IPS-18a (cell line): ENCODE measurements around the gene PGLYRP4.
"Not testable (repeated sequence)": the region's sequence is repeated elsewhere in the genome, so short reads cannot be mapped to it uniquely, and the experiment has no call there.

Source experiments
- H3K27ac ChIP-seq: one replicate; pipeline ENCODE4 v1.5.1; 2013; ENCODE audit warnings: low read length
- H3K27me3 ChIP-seq: one replicate; pipeline ENCODE4 v1.6.1; 2013; ENCODE audit warnings: mild to moderate bottlenecking, low read length; ENCODE audit not compliant: control insufficient read depth, insufficient read depth
- H3K36me3 ChIP-seq: one replicate; pipeline ENCODE4 v1.6.1; 2013; ENCODE audit warnings: low read depth, low read length; ENCODE audit not compliant: control insufficient read depth
- H3K4me1 ChIP-seq: one replicate; pipeline ENCODE4 v1.6.1; 2013; ENCODE audit warnings: low read depth, low read length; ENCODE audit not compliant: control insufficient read depth
- H3K4me3 ChIP-seq: one replicate; pipeline ENCODE4 v1.5.1; 2013; ENCODE audit warnings: low read length
- H3K9ac ChIP-seq: one replicate; pipeline ENCODE4 v1.6.1; 2013; ENCODE audit warnings: mild to moderate bottlenecking, low read length, moderate library complexity
- H3K9me3 ChIP-seq: one replicate; pipeline ENCODE4 v1.6.1; 2013; ENCODE audit warnings: low read depth, low read length; ENCODE audit not compliant: control insufficient read depth

The PGLYRP4 gene

DNA sequence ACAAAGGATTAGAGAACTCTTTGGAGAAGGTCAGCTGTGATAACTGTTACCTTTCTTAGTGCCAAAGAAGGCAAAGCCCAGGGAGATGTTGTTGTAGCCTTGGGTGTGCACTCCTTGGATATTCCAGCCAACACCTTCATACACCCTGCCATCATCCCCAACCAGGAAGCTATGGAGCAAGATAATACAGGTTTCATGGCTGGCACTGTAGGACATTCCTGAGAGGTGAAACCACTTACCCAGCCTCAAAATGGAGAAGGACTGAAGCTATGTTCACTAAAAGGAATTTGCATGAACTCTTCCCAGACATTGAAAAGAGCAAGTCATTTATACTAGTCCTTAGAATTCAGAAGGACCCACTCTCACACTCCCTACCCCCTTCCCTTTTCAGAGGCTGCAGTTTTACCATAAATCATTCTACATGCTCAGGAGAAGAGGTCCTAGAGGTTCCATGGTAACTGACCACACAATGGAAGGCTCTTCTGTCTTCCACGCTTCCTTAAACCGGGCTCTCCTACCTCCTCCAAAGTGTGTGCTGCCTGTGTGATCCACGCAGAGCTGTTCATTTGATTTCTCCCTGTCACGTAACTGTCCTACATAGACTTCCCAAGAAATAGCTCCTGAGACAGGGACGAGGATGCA lies 5.5 kb downstream of the PGLYRP4 start:
- H3K36me3 ChIP-seq, result no peaks in the 10 kb centered on the region
- H3K27me3 ChIP-seq, result no peaks in the 10 kb centered on the region
- H3K4me3 ChIP-seq, result no peak overlapping the region
- H3K27ac ChIP-seq, result no peak overlapping the region
- H3K9me3 ChIP-seq, result no peaks in the 10 kb centered on the region
- no peaks in the 10 kb centered on the region for H3K4me1 ChIP-seq
- H3K9ac ChIP-seq, result no peak overlapping the region

DNA sequence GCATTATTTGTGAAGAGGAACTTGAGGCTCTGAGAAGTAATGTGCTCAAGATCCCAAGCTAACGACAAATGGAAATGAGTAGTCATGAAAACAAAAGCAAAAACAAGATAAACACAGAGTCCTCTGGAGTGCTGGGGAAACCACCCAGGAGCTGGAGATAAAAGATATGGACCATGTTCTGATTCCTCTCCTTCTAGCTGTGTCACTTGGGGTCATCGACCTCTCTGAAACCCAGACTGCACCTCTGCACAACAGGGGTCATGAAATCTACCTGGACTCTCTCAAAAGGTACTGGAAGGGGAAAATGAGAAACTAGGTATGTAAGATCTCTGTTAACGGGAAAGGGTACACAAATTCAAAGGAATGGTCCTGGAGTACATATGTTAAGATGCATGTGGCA lies 6.5 kb downstream of the PGLYRP4 start:
- Histone ChIP-seq H3K4me3 (no peak overlapping the region), H3K9ac (no peak overlapping the region), H3K36me3 (no peaks in the 10 kb centered on the region), H3K9me3 (no peaks in the 10 kb centered on the region), H3K4me1 (no peaks in the 10 kb centered on the region), H3K27me3 (no peaks in the 10 kb centered on the region), H3K27ac (no peak overlapping the region)

DNA sequence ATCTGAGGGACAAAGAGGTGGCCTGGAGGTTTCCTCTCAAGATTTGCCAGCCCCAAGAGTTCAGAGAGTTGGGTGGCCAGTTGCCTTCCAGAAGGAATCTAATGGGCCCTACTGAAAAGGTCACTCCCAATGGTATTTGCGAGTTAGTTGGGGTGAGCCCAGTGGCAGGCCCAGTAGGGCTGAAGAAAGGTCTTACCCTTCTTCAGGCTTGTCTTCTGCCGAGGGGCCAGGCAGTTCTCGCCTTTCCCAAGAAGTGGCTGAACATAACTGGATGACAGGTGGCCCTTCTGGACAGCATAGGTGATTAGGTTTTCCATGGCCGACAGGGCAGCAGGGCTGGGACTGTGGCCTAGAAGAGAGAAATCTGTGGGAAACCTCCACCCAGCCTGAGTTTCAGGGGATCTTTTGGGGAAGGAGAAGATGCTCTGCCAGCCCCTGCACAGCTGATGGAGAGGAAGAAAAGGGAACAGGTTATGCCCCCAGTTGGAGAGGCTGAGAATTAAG lies 7.2 kb downstream of the PGLYRP4 start:
- Histone ChIP-seq H3K4me3 (no peak overlapping the region), H3K27ac (no peak overlapping the region), H3K4me1 (no peaks in the 10 kb centered on the region), H3K9me3 (no peaks in the 10 kb centered on the region), H3K27me3 (no peaks in the 10 kb centered on the region), H3K36me3 (no peaks in the 10 kb centered on the region), H3K9ac (no peak overlapping the region)

DNA sequence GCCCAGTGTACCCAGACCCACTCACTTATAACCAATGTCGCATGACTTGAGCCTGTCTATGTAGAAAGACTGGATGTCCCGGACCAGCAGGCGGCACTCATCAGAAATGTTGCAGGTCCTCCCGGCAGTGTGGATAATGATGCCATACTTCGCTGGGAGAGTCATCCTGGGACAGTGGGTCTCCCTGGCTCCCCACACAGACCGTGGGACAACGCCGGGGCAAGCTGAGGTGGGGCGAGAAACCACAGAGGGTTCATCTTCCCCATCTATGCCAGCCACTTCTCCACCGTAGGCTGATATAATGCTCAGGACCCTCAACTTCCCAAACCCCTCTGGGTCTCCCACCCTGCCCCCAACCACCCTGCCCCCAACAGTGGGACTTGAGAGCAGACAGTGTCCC lies 8.3 kb downstream of the PGLYRP4 start:
- H3K27me3 ChIP-seq, result no peaks in the 10 kb centered on the region
- H3K27ac ChIP-seq, result no peak overlapping the region
- no peak overlapping the region for H3K4me3 ChIP-seq

DNA sequence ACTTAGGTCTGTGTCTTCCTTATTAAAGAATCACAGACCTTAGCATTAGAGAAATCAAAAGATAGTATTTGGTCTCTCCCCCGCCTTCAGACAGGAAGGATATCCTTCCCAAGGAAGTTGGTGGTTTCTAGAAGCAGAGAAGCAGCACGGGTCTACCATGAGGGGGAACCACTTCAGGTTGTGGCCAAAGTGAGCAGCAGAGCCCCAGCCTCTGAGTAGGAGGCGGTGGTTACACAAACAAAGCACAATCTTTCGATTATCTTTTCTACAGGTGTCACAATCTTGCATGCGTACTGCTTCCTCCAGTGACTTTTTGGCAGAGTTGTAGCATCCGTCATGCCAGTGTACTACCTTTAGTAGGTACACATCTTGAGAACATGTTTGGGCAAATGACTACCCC lies 8.8 kb downstream of the PGLYRP4 start:
- Histone ChIP-seq H3K9ac (no peak overlapping the region), H3K36me3 (no peaks in the 10 kb centered on the region), H3K9me3 (no peaks in the 10 kb centered on the region), H3K4me1 (no peaks in the 10 kb centered on the region), H3K27ac (no peak overlapping the region), H3K27me3 (no peaks in the 10 kb centered on the region), H3K4me3 (no peak overlapping the region)

More for the DNA sequence above, 8.3 kb downstream of the PGLYRP4 start:
- no peaks in the 10 kb centered on the region for H3K4me1 ChIP-seq
- no peaks in the 10 kb centered on the region for H3K36me3 ChIP-seq
- no peak overlapping the region for H3K9ac ChIP-seq
- H3K9me3 ChIP-seq, result no peaks in the 10 kb centered on the region

DNA sequence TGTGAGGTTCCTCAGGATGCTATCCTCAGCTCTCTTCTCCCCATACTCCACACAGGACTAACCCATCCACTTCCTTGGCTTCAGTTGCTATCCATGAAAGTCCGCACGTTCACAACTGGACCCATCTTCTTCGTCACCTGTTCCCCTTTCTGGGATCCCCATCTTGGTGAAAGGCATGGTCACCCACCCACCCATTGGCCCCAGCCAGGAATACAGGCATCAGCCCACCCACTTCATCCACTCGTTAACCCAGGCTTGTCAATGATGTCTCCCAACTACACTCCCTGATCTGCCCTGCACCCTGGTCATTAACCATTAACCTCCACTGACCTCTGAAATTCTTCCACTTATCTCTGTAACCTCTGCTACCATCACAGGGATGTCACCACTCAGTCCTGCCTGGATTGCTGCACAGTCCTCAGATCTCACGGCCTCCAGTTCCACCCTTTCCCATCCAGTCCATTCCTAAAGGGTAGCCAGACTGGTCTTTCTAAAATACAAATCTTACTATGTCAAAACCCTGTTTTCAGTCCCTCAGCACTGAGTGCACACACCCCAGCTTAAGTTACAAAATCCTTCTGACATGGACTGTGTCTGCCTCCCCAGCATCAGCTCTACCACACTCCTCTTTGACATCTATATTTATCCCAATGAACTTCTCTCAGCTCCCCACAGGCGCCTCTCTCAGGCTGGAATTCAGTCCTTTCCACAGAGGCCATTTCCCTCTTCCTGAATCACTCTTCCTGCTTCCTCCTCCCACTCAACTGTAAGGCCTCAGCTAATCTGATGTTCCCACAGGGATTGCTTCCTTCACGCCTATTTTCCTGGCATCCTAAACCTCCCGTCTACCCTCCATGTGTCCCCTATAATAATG lies 10.4 kb downstream of the PGLYRP4 start:
- H3K36me3 ChIP-seq, result no peaks in the 10 kb centered on the region
- H3K9me3 ChIP-seq, result no peaks in the 10 kb centered on the region
- H3K4me3 ChIP-seq, result no peak overlapping the region
- H3K27me3 ChIP-seq, result no peaks in the 10 kb centered on the region
- H3K9ac ChIP-seq, result no peak overlapping the region
- no peak overlapping the region for H3K27ac ChIP-seq
- H3K4me1 ChIP-seq, result no peaks in the 10 kb centered on the region

DNA sequence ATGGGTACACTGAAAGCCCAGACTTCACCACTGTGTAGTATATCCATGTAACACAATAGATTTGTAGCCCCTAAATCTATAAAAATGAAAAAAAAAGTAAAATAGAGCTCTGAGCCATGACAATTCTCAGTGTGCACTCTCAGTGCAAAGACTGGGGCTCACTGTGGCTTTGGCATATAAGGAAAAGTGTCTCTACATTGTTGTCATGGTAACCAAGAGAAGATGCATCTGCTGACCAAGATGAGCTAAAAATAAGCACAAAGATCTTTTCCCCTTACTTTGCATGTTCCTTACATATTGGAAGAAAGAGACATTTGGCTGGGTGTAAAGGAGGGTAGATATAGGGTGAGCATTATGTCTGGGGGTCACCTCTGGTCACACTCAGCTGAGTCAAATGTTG lies 12.0 kb downstream of the PGLYRP4 start:
- Histone ChIP-seq H3K9me3 (no peaks in the 10 kb centered on the region), H3K9ac (no peak overlapping the region), H3K27me3 (no peaks in the 10 kb centered on the region), H3K36me3 (no peaks in the 10 kb centered on the region), H3K27ac (no peak overlapping the region), H3K4me3 (no peak overlapping the region), H3K4me1 (no peaks in the 10 kb centered on the region)

DNA sequence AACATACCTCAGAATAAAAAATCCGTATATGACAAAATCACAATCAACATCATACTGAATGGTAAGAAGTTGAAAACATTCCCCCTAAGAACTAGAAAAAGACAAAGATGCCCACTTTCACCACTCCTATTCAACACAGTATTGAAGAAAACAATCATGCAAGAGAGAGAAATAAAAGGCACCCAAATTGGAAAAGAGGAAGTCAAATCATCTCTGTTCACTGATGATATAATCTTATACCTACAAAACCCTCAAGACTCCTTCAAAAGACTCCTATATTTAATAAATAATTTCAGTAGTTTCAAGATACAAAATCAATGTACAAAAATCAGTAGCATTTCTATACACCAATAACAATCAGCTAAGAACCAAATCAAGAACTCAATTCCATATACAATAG lies 14.7 kb downstream of the PGLYRP4 start:
- Histone ChIP-seq H3K4me3 (no peak overlapping the region), H3K9ac (no peak overlapping the region), H3K36me3 (no peaks in the 10 kb centered on the region), H3K27ac (no peak overlapping the region), H3K4me1 (no peaks in the 10 kb centered on the region), H3K27me3 (no peaks in the 10 kb centered on the region), H3K9me3 (no peaks in the 10 kb centered on the region)

DNA sequence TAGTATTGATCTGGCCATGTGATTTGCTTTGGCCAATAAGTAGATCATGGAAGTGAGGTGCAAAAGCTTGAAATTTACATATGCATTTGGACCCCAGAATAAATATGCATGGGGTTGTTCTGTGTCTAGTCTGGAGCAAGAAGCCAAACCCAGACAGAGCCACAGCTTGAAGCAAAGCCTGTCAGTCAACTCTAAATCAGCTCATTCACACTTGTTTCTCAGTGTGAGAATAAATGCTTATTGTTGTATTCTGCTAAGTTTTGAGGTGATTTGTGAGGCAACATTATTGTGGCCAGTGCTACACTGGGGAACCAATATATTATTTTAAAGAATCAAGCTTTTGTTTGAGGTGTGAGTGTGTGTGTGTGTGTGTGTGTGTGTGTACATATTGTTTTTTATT lies 23.7 kb downstream of the PGLYRP4 start:
- no peak overlapping the region for H3K4me3 ChIP-seq
- no peaks in the 10 kb centered on the region for H3K4me1 ChIP-seq
- H3K9me3 ChIP-seq, result peaks cover 6% of the 10 kb centered on the region

DNA sequence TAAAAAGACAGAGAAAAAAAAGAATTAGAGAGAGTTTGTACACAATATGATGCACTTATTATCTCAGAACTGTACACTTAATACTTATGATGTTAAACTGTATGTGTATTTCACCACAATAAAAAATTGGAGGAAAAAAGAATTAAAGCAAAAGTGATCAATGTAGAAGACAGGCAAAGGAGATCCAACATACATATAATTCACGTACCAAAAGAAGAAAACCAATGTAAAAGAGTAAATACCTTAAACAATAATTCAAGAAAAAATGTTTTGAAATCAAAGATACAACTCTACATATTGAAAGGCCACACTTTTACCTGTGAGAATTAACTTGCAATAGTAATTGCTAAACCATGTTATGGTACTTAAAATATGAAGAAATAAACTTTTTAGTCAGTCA lies 26.1 kb downstream of the PGLYRP4 start:
- Histone ChIP-seq H3K36me3 (no peaks in the 10 kb centered on the region), H3K9ac (no peak overlapping the region), H3K4me3 (no peak overlapping the region), H3K27me3 (no peaks in the 10 kb centered on the region), H3K4me1 (no peaks in the 10 kb centered on the region), H3K27ac (no peak overlapping the region), H3K9me3 (no peaks in the 10 kb centered on the region)

More for the DNA sequence above, 23.7 kb downstream of the PGLYRP4 start:
- Histone ChIP-seq H3K9ac (no peak overlapping the region), H3K36me3 (no peaks in the 10 kb centered on the region), H3K27me3 (no peaks in the 10 kb centered on the region), H3K27ac (no peak overlapping the region)

DNA sequence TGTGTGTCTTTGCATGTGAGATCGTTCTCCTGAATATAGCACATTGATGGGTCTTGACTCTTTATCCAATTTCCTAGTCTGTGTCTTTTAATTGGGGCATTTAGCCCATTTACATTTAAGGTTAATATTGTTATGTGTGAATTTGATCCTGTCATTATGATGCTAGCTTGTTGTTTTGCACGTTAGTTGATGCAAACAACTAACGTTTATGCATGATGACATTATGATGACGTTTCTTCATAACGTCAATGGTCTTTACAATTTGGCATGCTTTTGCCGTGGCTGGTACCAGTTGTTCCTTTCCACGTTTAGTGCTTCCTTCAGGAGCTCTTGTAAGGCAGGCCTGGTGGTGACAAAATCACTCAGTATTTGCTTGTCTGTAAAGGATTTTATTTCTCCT lies 30.5 kb downstream of the PGLYRP4 start:
- H3K9ac ChIP-seq, H3K9me3 ChIP-seq, H3K36me3 ChIP-seq, H3K4me3 ChIP-seq, H3K27ac ChIP-seq, H3K27me3 ChIP-seq, H3K4me1 ChIP-seq: not testable (repeated sequence)

DNA sequence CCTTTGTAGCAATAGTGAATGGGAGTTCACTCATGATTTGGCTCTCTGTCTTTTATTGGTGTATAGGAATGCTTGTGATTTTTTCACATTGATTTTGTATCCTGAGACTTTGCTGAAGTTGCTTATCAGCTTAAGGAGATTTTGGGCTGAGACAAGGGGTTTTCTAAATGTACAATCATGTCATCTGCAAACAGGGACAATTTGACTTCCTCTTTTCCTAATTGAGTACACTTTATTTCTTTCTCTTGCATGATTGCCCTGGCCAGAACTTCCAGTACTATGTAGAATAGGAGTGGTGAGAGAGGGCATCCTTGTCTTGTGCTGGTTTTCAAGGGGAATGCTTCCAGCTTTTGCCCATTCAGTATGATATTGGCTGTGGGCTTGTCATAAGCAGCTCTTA lies 32.6 kb downstream of the PGLYRP4 start:
- not testable (repeated sequence) for H3K27ac ChIP-seq, H3K4me1 ChIP-seq, H3K9ac ChIP-seq, H3K27me3 ChIP-seq, H3K4me3 ChIP-seq, H3K36me3 ChIP-seq, H3K9me3 ChIP-seq
